Esophagus squamous epithelium (tissue), 4 donors: Measurements from ENCODE around the gene GUK1.

Experiments used
- POLR2A ChIP-seq, 4 donors: fragments of 450-650 bp; IDR thresholded peaks; one replicate each; pipeline ENCODE4 v1.6.1; 2017; ENCODE audit warnings: antibody characterized with exemption in 4 of 4, mild to moderate bottlenecking in 4 of 4, moderate library complexity in 3 of 4
- TF ChIP-seq, protein P1 (sequence below), 6 experiments: fragments of 450-650 bp in 4 of 6; fragments of 200-600 bp in 2 of 6; sonication (generic) in 2 of 6; IDR thresholded peaks; one replicate each; pipeline ENCODE4 v1.5.1; 2016 to 2019; ENCODE audit warnings: antibody characterized with exemption in 6 of 6, mild to moderate bottlenecking in 4 of 6, moderate library complexity in 4 of 6

DNA sequence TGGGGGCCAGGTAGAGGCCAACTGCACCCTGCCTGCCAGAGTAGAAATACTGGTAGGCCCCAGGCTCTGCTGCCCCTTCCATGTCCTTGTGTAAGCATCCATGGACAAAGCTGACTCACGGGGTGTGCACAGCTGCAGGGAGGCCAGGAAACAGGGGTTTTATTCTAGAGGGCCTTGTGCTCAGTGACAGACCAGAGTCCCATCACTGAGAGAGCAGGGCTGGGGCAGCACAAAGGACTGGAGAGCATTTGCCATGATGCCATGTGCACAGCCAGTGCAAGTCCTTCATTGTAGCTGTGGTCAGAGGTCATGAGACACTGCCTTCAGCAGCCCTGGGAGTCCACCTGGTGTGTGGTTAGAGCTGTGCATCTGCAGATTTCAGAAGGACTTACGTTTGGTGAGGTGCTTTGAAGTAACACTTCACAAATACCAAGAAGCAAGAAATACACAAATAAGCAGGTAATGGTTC, 49.4 kb upstream of the GUK1 start:
- TF ChIP-seq, protein P1, sequence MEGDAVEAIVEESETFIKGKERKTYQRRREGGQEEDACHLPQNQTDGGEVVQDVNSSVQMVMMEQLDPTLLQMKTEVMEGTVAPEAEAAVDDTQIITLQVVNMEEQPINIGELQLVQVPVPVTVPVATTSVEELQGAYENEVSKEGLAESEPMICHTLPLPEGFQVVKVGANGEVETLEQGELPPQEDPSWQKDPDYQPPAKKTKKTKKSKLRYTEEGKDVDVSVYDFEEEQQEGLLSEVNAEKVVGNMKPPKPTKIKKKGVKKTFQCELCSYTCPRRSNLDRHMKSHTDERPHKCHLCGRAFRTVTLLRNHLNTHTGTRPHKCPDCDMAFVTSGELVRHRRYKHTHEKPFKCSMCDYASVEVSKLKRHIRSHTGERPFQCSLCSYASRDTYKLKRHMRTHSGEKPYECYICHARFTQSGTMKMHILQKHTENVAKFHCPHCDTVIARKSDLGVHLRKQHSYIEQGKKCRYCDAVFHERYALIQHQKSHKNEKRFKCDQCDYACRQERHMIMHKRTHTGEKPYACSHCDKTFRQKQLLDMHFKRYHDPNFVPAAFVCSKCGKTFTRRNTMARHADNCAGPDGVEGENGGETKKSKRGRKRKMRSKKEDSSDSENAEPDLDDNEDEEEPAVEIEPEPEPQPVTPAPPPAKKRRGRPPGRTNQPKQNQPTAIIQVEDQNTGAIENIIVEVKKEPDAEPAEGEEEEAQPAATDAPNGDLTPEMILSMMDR (IDR thresholded peaks at IDR 0.05) = no peak
- no peak for TF ChIP-seq POLR2A (IDR thresholded peaks at IDR 0.05)
